ELF-1 (cell line): ENCODE measurements around the gene ZFPM1.
"Not testable (repeated sequence)": the region's sequence is repeated elsewhere in the genome, so short reads cannot be mapped to it uniquely, and the experiment has no call there.

Experiments used
- DNase-seq: peaks from one replicate; pipeline ENCODE4 v3.0.0-alpha.2; 2016; ENCODE audit warnings: low read depth, low spot score

Gene ZFPM1

DNA sequence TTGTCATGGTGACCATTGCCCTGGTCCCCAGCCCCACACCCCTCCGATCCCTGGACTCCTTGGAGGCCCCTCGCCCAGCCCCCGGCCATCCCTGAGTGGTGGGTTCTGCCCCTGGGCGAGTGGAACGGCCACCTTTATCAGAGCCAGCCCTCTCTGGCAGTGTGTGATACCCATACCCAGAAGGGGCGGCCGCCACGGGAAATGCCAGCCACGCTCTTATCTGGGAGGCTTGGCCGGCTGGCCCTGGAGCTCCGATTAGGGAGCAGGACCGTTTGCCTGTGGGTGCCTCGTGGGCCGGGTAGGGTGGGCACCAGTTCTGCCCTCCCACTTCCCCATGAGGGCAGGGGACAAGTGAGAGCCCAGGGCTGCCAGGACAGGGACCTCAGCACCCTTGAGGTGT, 58.8 kb downstream of the ZFPM1 start:
- DNase-seq, result no peak

DNA sequence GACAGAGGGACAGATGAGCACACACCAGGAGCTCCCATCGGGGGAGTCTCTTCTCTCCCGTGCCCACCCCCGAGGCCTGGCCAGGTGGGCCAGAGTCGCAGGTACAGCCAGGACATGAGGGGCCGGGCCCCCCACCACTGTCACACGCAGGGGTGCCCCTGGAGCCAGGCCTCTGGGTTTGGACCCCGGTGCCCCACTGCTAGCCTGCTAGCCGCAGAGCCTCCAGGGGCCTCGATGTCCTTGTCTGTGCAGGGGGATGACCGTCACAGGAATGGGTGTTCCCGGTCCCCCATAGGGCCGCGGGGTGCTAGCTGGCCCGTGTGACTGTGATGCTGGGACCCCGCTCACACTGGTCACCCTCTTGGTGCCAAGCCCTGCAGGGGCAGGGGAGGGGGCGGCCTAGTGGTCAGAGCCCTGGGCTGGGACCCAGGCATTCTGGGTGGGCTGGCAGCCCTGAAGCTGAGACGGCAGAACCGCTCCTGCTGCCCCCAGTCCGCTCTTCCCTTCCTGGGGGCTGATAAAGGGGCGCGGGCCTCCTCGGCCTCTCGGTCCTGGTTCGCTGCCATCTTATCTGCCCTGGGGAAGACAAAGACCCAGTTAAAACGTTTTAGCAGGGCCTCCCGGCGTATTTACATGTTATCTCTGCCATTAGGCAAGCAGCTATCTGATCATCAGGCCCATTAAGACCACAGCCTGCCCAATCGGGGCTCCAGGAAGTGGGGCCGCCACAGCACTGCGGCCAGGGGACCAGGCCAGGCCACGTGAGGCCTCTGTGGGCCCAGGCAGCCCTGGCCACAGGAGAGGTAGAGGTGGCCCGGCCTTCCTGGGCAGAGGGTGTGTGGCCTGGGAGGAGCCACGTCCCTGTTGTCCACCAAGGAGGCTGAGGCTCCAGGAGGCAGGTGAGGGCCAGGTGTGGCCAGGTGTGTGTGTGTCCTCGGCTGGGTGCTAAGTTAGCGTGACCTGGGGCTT, 59.9 kb downstream of the ZFPM1 start:
- DNase-seq, result no peak

DNA sequence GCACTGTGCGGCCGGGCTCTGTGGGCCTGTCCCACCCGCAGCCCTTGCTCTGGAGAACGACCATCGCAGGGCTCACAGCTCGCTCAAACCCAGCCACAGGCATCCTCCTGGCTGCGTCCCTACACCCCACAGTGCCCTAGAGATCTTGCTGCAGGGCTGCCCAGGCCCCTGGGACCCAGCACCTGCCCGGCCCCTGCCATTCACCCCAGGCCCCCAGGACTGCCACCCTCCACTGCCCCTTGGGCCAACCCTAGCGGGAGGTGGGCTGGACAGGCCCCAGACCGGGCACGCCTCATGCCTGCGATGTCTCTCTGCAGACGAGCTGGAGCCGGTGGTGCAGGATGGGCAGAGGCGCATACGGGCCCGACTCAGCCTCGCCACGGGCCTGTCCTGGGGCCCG, 61.0 kb downstream of the ZFPM1 start:
- no peak for DNase-seq

DNA sequence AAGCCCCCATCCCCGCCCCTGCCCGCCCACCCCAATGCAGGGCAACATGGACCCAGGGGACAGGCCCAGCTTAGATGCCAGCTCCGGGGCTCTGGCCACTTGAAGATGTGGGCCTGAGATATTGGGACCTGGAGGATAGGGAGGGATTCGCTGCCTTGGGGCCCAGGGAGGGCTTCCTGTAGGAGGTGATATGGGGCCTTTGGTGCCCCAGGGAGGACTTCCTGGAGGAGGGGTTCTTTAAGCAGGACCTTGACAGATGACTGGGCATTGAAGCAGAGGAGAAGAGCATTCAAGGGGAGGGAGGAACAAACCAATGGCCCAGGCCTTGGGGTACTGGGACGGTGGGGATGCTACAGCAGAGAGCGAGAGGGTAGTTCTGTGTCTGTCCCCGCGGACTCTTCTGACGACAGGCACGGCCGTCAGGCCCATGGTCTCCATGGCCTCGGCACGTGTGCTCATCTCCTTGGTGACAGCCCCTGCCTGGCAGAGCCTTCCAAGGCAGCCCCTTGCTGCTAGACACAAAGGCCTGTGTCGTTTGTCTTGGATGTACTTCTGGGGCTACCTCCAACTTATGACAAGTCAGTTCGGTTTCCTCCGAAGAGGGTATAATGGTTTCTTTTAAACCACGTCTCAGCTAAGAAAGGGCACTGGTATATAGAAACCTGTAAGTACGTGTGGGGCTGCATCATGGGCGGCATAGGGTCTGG, 61.6 kb downstream of the ZFPM1 start:
- no peak for DNase-seq

DNA sequence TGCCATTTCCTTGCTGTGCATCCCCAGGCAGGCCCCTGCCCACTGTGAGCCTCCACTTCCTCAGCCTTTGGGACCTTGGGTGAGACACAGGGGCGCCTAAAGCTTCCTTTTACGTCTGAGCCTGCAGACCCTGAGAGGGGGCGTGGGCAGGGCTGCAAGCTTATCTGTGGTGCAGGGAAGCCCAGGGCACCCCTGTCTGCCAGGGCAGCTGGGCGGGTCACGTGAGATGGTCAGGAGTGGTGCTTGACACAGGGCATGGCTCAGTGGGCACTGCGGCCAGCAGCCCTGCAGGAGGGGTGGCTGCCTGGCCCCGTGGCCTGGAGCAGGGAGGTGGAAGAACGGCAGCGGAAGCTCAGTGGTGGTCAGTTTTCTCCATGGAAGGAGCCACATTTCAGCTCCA, 62.3 kb downstream of the ZFPM1 start:
- DNase-seq, result no peak

DNA sequence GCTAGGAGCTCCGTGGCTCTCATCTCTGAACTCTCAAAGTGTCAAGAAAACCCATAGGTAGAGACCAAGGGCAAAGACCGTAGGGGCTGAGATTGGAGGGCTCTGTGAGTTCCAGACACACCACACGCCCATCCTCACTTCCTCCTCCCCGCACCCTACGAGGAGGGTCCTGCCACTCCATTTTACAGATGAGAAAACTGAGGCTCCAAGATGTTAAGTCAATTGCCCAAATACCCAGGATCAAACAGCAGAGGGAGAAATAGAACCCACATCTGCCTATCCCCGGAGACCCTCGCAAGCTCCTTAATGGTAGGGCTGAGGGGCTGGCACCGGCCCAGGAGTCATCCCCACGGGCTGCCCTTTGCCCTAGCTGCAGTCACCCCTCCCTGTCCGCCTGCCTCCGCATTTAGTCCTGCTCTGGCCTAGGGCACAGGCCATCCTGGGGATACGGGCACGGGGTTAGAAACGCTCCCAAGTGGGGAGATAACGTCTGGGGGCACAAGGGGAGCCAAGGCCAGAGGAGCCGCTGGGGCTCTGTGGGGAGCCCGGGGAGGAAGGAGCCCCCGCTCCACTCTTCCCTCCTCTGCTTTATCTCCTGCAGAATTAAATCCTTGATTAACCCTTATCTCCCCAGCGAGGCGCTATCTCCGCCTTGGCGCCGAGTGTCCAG, 63.0 kb downstream of the ZFPM1 start:
- DNase-seq, result no peak

DNA sequence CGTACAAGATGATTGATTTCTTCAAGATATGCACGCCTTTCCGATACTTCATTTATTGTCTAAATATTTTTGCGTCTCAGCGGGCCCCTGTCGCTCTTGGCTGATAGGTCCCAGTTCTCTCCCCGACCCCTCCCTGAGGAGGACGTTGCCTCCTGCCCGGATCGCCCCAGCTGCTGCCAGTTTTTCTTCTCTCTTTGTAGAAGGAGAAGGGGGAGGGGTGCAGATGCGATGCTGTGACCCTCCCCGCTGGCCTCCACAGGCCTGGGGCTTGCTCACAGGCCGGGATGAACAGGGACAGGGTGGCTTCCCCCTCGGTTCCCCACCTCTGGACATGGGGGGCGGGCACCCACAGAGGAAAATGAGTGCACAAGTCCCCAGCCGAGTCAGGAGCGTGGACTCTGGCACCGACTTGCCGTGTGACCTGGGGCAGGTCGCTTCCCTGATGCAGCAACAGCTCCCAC, 63.6 kb downstream of the ZFPM1 start:
- no peak for DNase-seq

DNA sequence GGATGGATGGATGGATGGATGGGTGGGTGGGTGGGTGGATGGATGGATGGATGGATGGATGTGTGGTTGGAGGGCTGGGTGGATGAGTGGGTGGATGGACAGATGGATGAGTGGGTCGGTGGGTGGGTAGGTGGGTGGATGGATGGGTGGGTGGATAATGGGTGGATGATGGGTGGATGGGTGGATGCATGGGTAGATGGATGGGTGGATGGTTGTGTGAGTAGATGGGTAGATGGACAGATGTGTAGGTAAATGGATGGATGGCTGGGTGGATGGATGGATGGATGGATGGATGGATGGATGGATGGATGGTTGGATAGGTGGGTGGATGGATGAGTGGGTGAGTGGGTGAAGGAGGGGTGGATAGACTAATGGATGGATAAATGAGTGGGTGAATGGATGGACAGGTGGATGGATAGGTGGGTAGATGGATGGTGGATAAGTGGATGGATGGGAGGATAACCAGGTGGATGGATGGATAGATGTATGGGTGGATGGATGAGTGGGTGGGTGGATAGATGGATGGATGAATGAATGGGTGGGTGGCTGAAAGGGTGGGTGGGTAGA, 64.2 kb downstream of the ZFPM1 start:
- not testable (repeated sequence) for DNase-seq

DNA sequence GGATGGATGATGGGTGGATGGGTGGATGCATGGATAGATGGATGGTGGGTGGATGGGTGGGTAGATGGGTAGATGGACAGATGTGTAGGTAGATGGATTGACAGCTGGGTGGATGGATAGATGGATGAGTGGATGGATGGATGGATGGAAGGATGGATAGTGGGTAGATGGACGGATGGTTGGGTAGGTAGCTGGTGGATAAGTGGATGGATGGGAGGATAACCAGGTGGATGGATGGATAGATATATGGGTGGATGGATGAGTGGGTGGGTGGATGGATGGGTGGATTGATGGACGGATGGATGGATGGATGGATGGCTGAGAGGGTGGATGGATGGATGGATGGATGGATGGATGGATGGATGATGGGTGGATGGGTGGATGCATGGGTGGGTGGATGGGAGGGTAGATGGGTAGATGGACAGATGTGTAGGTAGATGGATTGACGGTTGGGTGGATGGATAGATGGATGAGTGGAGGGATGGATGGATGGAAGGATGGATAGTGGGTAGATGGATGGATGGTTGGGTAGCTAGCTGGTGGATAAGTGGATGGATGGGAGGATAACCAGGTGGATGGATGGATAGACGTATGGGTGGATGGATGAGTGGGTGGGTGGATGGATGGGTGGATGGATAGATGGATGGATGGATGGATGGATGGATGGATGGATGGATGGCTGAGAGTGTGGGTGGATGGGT, 65.5 kb downstream of the ZFPM1 start:
- DNase-seq, result not testable (repeated sequence)

DNA sequence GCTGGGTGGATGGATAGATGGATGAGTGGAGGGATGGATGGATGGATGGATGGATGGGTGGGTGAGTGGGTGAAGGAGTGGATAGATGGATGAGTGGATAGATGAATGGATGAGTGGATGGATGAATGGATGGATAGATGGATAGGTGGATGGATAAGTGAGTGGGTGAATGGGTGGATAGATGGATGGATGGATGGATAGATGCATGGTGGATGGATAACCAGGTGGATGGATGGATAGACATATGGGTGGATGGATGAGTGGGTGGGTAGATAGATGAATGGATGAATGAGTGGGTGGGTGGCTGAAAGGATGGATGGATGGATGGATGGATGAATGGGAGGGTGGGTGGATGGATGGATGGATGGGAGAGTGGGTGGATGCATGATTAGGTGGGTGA, 66.2 kb downstream of the ZFPM1 start:
- DNase-seq, result no peak

DNA sequence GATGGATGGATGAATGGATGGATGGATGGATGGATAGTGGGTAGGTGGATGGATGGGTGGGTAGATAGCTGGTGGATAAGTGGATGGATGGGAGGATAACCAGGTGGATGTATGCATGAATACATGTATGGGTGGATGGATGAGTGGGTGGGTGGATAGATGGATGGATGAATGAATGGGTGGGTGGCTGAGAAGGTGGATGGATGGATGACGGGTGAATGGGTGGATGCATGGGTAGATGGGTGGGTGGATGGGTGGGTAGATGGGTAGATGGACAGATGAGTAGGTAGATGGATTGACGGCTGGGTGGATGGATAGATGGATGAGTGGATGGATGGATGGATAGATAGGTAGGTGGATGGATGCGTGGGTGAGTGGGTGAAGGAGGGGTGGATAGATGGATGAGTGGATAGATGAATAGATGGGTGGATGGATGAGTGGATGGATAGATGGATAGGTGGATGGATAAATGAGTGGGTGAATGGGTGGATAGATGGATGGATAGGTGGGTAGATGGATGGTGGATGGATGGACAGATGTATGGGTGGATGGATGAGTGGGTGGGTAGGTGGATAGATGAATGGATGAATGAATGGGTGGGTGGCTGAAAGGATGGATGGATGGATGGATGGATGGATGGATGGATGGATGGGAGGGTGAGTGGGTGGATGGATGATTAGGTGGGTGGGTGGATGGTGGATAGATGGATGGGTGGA, 67.0 kb downstream of the ZFPM1 start:
- no peak for DNase-seq

DNA sequence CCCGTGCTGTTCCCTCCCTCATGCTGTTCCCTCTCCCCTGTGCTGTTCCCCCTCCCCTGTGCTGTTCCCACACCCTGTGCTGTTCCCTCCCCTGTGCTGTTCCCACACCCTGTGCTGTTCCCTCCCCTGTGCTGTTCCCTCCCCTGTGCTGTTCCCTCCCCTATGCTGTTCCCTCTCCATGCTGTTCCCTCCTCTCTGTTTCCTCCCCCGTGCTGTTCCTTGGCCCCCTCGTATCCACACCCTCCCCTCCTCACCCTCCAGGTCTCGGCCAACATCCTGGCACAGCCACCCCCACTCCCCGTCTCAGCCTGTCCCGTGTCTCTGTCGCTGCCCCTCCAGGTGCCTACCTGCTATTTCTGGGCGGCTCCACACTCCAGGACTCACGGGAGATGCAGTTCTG, 68.6 kb downstream of the ZFPM1 start:
- no peak for DNase-seq

DNA sequence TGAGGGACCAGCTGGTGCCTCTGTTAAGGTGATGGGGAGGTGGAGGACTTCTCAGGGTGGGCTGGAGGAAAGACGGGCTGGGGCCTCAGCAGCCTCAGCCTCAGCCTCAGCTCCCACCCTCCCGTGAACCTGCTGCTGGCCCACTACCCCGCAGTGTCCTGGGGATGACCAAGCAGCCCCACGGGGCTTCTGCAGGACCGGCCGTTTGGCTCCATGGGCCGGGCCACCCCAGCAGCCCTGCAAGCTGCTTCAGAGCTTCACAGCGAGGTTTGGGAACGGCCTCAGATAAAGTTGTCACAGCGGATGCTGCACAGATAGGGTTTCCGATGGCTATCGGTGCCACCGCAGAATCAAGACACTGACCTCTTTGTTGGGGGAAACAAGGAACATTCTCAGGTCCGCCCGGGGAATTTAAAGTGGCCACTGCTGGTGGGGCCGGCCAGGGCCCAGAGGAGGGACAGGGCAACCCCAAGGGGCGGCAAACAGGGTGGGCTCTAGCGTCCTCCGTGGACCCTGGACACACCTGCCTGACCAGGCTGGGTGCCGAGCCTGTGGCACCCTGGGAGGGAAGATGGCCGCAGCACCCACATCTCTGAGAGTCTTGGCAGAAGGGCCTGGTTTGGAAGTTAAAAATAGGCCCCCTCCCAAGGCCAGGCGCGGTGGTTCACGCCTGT, 69.3 kb downstream of the ZFPM1 start:
- no peak for DNase-seq

DNA sequence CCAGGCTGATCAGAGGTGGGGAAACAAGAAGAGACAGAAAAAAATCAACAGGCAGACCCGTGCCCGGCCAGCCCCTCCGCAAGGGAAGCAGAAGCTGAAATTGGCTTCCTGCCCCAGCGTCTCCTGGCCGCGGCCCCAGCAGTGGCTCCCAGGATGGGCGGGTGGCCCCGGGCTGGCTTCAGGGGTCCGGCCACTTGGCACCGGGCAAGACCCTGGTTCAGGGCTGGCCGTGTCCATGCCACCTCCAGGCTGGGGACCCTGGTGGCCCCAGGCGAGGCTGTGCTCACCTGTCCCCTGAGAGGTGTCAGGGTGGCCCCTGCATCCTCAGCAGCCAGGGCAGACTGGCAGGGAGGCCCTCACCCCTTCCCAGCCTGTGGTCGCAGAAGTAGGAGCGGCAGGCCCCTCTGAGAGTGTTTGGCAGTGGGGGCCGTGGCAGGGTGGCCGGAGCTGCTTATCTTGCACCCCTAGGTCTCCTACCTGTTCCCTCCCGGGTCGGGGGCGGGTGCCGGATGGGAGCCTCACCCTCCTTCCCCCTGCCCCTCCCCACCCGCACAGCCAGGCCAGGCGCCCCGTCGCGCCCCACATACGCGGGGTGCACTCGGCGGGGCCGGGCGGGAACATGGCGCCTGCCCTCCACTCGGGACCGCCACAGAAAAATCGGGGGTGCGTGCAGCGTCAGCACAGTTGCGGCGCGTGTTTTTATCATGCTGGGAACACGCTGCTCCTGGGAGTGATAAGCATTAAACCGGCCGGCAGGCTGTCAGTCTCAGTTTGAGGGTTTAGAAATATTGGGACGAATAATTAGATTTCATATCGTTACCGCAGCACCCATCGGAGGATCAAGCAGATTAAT, 70.5 kb downstream of the ZFPM1 start:
- DNase-seq, result no peak

DNA sequence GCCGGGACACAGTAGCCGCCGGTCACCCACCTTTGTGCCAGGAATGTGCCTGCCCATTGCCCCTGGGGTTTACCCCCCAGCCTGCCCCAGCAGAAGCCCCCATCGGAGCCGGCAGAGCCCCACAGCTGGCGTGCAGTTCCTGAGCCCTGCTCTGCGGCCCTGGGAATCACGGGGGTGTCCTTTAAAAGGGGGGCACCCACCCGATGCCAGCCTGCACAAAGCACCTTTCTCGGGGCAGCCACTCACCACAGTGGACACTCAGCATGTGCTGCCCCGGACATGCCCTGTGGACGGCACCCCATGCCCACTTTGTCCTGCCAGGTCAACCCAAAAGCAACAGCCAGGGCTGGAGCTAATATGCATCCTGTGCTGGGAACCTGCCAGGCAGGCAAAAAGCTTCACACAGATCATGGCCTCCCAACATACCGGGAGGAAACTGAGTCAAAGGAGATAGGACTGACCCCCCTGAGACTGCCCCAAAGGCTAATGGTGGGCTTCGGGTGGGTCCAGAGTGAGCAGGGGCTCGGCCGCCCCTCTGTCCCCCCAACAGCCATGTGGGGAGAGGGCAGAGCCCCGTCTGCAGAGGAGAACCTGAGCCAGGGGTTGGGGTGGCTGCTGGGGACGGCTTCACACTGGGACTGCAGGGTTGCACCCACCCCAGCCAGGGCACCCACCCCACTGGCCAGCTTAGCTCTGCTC, 71.3 kb downstream of the ZFPM1 start:
- DNase-seq, result no peak

DNA sequence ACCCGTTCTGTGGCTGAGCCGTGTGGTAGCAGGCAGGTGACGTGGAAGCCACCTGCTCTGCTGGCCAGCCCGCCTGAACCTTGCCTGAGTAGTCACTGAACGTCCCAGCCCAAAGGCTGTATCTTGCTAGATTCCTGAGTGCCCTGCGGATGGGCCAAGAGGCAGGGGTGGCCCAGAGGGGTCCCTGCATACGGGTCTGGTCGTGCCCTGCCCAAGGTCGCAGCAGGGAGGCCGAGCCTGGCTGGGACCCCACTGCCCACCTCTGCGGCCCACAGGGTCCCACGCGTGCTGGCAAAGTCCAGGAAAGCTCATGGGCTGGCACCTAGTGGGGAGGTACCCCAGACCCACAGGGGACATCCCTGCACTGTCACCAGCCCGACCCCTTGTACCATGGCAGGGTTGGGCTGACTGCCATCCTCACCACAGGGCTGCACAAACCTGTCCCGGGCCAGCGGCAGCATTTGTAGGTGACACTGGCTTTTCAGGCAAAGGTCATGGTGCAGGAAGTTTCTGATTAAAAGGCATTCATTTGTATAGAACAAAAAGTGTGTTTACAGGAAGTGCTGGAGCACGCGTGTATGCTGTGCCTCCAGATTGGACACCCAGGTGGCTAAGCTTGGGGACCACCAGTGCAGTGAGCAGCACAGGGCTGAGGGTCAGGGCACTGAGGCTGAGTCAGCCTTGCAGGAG, 72.0 kb downstream of the ZFPM1 start:
- no peak for DNase-seq

DNA sequence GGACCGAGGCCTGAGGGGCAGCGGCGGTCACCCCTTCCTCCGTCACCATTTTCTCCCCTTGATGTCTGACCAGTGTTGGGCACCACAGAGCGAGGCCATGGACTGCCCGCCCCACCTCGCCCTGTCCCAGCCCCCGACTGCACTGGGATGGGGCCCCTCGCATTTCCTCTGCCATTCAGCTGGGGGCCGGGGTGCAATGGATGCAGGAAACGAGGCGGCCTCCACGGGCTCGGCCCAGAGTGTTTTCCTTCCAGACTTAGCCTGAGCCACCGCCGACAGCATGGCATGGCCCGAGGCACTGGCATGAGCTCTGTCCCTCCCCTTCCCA, 72.5 kb downstream of the ZFPM1 start:
- no peak for DNase-seq
